T-cell (primary cell): ENCODE measurements around the gene THADA. TPM values are rescaled to one million over a fixed set of nuclear protein-coding genes. Genes with fewer than 3 reads are reported as not detected.

ENCODE experiments used
- ATAC-seq, 4 experiments: fragments of 200-7000 bp in 3 of 4; fragments of 150-1000 bp in 1 of 4; cut with Tn5 transposase; replicated peaks in 1 of 4; 1 replicate in 3 of 4; 2 replicates in 1 of 4; pipeline ENCODE4 v1.10.0; 2021; ENCODE audit warnings: moderate library complexity in 3 of 4, mild to moderate bottlenecking in 2 of 4, moderate number of reproducible peaks in 1 of 4
- CTCF ChIA-PET, 2 donors: fragments of 300-600 bp; sonication (Branson Sonifier 250); formaldehyde crosslinking; loops; one replicate each; lab custom pipeline; 2022; ENCODE audit warnings: antibody characterized with exemption in 2 of 2; lab: Charles Lee
- POLR2A ChIA-PET, 2 donors: fragments of 300-600 bp; sonication (Branson Sonifier 250); formaldehyde crosslinking; loops; one replicate each; lab custom pipeline; 2022; ENCODE audit warnings: antibody characterized with exemption in 2 of 2; lab: Charles Lee
- DNase-seq, 35 experiments: peaks; one replicate each; pipeline versions ENCODE4 v3.0.0 to v3.0.0-alpha.2; 2013 to 2023
- H3K27ac ChIP-seq: one replicate; pipeline ENCODE4 v1.5.1; 2013; ENCODE audit warnings: low read length
- H3K27me3 ChIP-seq, 2 experiments: replicated peaks in 1 of 2; 1 replicate in 1 of 2; 2 replicates in 1 of 2; pipeline versions ENCODE4 v1.6.1 to v1.7.0; 2013; ENCODE audit warnings: low read length in 1 of 2, mixed read lengths in 1 of 2; ENCODE audit not compliant: control insufficient read depth in 2 of 2, insufficient read depth in 2 of 2; ENCODE audit errors: extremely low read depth in 1 of 2
- H3K36me3 ChIP-seq, 2 donors: 1 replicate in 1 of 2; 2 replicates in 1 of 2; pipeline versions ENCODE4 v1.6.1 to v1.7.0; 2013; ENCODE audit warnings: low read length in 1 of 2; ENCODE audit not compliant: control insufficient read depth in 2 of 2, insufficient read depth in 1 of 2; ENCODE audit errors: extremely low read depth in 1 of 2
- H3K4me1 ChIP-seq, 2 experiments: 1 replicate in 1 of 2; 2 replicates in 1 of 2; pipeline versions ENCODE4 v1.6.1 to v1.7.0; 2013; ENCODE audit warnings: low read length in 2 of 2, mixed read lengths in 1 of 2; ENCODE audit not compliant: insufficient read depth in 2 of 2, control insufficient read depth in 1 of 2; ENCODE audit errors: extremely low read depth in 1 of 2
- H3K4me3 ChIP-seq, 2 donors: 1 replicate in 1 of 2; 2 replicates in 1 of 2; pipeline versions ENCODE4 v1.5.1 to v1.7.0; 2013; ENCODE audit warnings: mild to moderate bottlenecking in 2 of 2, low read length in 1 of 2, moderate library complexity in 1 of 2; ENCODE audit not compliant: control insufficient read depth in 1 of 2; ENCODE audit errors: extremely low read depth in 1 of 2
- H3K9me3 ChIP-seq: 2 replicates; pipeline ENCODE4 v1.7.0; 2013
- H3K27ac Mint-ChIP-seq, 2 donors: one replicate each; pipeline ENCODE4 v1.8.0; 2020 to 2021; ENCODE audit warnings: mild to moderate bottlenecking in 2 of 2, mixed read lengths in 2 of 2
- H3K27me3 Mint-ChIP-seq, 2 donors: one replicate each; pipeline ENCODE4 v1.8.0; 2021 to 2022; ENCODE audit warnings: mixed read lengths in 2 of 2
- H3K36me3 Mint-ChIP-seq: one replicate; pipeline ENCODE4 v1.8.0; 2021; ENCODE audit warnings: mixed read lengths
- H3K4me1 Mint-ChIP-seq, 3 donors: one replicate each; pipeline ENCODE4 v1.8.0; 2020 to 2022; ENCODE audit warnings: mixed read lengths in 3 of 3, mild to moderate bottlenecking in 1 of 3
- H3K4me3 Mint-ChIP-seq, 3 donors: one replicate each; pipeline ENCODE4 v1.8.0; 2020 to 2022; ENCODE audit warnings: mild to moderate bottlenecking in 3 of 3, mixed read lengths in 3 of 3, moderate library complexity in 3 of 3
- H3K9me3 Mint-ChIP-seq, 3 donors: one replicate each; pipeline ENCODE4 v1.8.0; 2020 to 2022; ENCODE audit warnings: mixed read lengths in 3 of 3
- WGBS: methylation state at CpG from one replicate; pipeline ENCODE4 v1.1.5; 2013; ENCODE audit warnings: missing lambda C conversion rate; ENCODE audit not compliant: insufficient coverage; 5-methylcytosine and 5-hydroxymethylcytosine counted together
- total RNA-seq, 35 experiments: library from RNA in 6 of 35; stranded (reverse) in 6 of 35; fragments of 120-200 nt in 1 of 35; gene quantifications; one replicate each; pipeline versions ENCODE4 v1.2.1 to v1.2.4 and lab custom pipeline; 2013 to 2026

Gene THADA
- total RNA-seq, 5 donors from 2014 or later (not counting 1 experiment from before 2014, with no cell fraction given), result 36.4 to 50.5 (median 40.6) TPM

DNA sequence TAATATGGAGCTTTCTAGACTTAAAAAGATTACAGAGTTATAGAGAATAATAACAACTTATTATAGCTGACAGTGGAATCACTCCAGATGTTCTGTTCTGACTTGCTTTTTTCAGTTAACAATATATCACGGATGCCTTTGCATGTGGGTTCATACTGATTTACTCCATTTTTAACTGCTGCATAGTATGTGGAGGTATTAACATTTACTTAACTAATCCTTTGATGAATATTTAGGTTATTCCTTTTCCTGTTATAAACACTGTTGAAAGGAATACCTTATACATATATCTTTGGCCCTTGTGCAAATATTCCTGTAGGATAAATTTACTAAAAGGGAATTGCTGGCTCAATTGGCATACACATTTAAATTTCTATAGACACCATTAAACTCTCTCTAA lies 336.3 kb downstream of the THADA start:
- Histone ChIP-seq H3K4me1 (no peaks in the 10 kb centered on the region), H3K27me3 (no peaks in the 10 kb centered on the region), H3K9me3 (no peaks in the 10 kb centered on the region), H3K4me3 (no peak overlapping the region), H3K27ac (no peak overlapping the region), H3K36me3 (peaks cover 11 to 31% of the 10 kb centered on the region in 2 donors)
- H3K9me3 Mint-ChIP-seq, result no peaks in the 10 kb centered on the region
- WGBS, result no CpG with 5 or more reads among the region's 1 CpG
- no peaks in the 10 kb centered on the region for H3K27me3 Mint-ChIP-seq
- H3K4me1 Mint-ChIP-seq, result no peaks in the 10 kb centered on the region
- ATAC-seq (no peak), DNase-seq (no peak)
- no peak overlapping the region for H3K27ac Mint-ChIP-seq
- H3K36me3 Mint-ChIP-seq, result peaks cover 25% of the 10 kb centered on the region
- ChIA-PET POLR2A (interaction anchor here (0.5 to 0.7 kb wide), 2 partner anchors 13 to 317 kb away, joined by 3 to 5 read pairs; no protein-coding TSS in a partner anchor), CTCF (interaction anchor here in 1 of 2 donors (0.6 kb wide), 1 partner anchor 12 kb away, joined by 8 read pairs; no protein-coding TSS in a partner anchor)
- no peak overlapping the region for H3K4me3 Mint-ChIP-seq

DNA sequence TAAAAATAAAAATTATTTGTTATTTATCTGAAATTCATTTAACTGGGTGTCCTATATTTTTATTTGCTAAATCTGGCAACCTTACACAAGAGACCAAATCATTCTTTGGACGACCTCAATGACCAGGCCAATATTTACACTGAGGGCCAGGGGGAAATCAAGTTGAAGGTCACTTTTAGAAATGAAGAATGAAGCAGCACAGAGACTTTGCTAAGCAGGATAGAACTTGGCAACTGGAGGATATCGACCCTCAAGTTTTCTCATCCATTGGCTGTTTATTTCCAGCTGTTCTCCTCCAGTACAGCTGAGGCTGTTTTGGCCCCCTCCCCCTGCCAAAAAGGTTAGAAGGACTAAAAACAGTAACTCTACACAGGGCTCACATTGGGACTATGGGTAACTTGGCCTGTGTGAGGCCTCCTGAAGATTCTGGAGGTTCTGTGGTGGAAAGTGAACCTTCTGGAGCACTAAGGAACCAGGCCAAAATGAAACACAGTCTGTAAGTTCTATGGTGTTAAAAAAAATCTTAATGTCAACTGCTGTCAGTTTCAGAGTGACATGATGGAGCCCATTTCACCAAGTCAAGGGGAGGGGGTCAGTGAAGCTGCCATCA lies 337.2 kb downstream of the THADA start:
- CTCF ChIA-PET, result no interaction called here
- Histone ChIP-seq H3K36me3 (peaks cover 11 to 38% of the 10 kb centered on the region in 2 donors), H3K4me1 (no peaks in the 10 kb centered on the region), H3K27me3 (no peaks in the 10 kb centered on the region), H3K27ac (no peak overlapping the region), H3K9me3 (no peaks in the 10 kb centered on the region), H3K4me3 (no peak overlapping the region)
- Mint-ChIP-seq H3K27me3 (no peaks in the 10 kb centered on the region), H3K27ac (no peak overlapping the region), H3K36me3 (peaks cover 24% of the 10 kb centered on the region), H3K9me3 (no peaks in the 10 kb centered on the region), H3K4me3 (no peak overlapping the region), H3K4me1 (no peaks in the 10 kb centered on the region)
- ATAC-seq (no peak), DNase-seq (no peak)
- WGBS, result 100% methylated on average over 1 of the region's 2 CpGs
- POLR2A ChIA-PET, result no interaction called here

DNA sequence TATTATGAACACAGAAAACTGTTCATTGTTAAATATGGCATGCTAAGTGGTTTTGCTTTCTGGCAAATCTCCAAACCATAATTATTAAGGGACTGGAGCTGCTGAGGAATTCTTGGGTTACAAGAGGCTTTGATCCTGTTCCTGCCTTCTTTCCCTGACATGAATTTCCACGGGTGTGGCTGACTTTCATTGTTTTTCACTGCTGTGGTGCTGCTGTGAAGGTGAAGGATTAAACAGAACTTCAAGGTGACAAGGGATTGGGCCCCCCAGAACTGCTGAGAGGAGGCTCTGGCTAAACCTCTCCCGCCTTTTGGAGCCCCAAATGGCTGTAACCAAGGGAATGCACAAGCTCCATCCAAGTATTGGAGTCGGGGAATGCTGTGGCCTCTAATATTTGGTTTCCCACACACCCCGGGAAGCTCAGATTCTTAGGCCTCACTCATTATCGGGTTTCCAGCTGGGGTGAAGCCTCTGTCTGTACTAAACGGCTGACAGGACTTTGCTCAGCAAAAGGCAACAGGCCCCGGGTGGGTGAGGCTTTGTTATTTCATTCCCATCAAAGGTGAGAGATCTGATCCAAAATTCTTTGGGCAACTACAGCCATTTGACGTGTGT lies 340.4 kb downstream of the THADA start:
- POLR2A ChIA-PET, result no interaction called here
- no peak for ATAC-seq
- no peak overlapping the region for H3K27ac ChIP-seq
- H3K4me1 ChIP-seq, result no peaks in the 10 kb centered on the region
- 85% methylated on average over 5 of the region's 8 CpGs for WGBS
- H3K27ac Mint-ChIP-seq, result no peak overlapping the region
- no peak for DNase-seq
- no peak overlapping the region for H3K4me3 ChIP-seq
- CTCF ChIA-PET, result no interaction called here
- no peaks in the 10 kb centered on the region for H3K27me3 ChIP-seq
- H3K36me3 ChIP-seq, result peaks cover 11 to 38% of the 10 kb centered on the region in 2 donors
- no peaks in the 10 kb centered on the region for H3K9me3 Mint-ChIP-seq
- no peaks in the 10 kb centered on the region for H3K4me1 Mint-ChIP-seq
- no peaks in the 10 kb centered on the region for H3K27me3 Mint-ChIP-seq
- no peaks in the 10 kb centered on the region for H3K9me3 ChIP-seq
- H3K4me3 Mint-ChIP-seq, result no peak overlapping the region
- H3K36me3 Mint-ChIP-seq, result peaks cover 17% of the 10 kb centered on the region

DNA sequence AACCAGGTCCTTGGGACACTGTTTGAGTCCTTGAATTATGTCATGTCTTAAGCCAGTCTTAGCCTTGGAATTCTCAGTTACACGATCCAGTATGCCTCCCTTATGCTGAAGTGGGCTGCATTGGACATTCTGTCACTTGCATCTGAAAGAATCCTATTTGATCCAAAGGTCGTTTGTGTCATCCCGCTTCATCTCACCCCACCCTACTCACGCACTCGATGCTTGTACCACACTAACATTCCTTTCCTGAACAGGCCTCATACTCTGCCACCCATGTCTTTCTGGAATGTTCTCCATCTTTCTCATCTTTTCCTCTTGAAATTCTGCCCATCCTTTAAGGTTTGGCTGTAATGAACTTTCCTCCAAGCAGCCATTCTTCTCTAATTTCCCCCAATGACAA lies 341.5 kb downstream of the THADA start:
- CTCF ChIA-PET, result no interaction called here
- H3K36me3 ChIP-seq, result peaks cover 11 to 38% of the 10 kb centered on the region in 2 donors
- no peak for DNase-seq
- peaks cover 23% of the 10 kb centered on the region for H3K36me3 Mint-ChIP-seq
- H3K27ac ChIP-seq, result no peak overlapping the region
- no peak overlapping the region for H3K4me3 Mint-ChIP-seq
- 96% methylated on average over 5 of the region's 5 CpGs for WGBS
- no peak overlapping the region for H3K27ac Mint-ChIP-seq
- no peak for ATAC-seq
- no peaks in the 10 kb centered on the region for H3K27me3 Mint-ChIP-seq
- no peak overlapping the region for H3K4me3 ChIP-seq
- H3K9me3 Mint-ChIP-seq, result no peaks in the 10 kb centered on the region
- no peaks in the 10 kb centered on the region for H3K9me3 ChIP-seq
- no peaks in the 10 kb centered on the region for H3K27me3 ChIP-seq
- H3K4me1 Mint-ChIP-seq, result no peaks in the 10 kb centered on the region
- H3K4me1 ChIP-seq, result no peaks in the 10 kb centered on the region
- POLR2A ChIA-PET, result no interaction called here

DNA sequence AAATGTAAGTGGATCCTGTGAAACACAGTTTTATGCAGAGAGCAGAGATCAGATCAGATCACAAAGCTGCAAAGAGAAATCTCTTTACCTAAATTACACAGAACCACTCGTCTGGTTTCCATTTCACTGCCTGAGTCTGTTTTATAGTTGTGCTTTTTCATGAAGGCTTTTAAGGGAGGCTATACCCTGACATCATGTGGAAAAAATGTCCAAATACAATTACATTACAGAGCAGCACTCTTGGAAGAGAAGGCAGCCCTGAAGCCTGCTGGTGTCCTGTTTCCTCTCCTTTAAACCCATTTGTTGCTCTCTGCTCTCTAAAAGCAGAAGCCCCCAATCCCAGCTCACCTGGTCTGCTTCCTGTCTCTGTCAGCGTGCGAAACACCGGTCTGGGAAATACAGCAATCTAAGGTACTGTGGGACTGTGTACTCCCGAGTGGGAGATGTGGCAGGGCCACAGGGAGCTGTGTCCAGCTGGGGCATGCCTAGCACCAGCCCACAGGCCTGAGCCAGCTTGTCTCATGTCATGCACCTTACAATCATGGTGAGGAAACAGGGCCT lies 344.6 kb downstream of the THADA start:
- peaks cover 0 to 5% (median 0%) of the 10 kb centered on the region in 3 donors for H3K4me1 Mint-ChIP-seq
- ChIA-PET POLR2A (interaction anchor here in 1 of 2 donors (0.5 kb wide), 1 partner anchor 78 kb away, joined by 4 read pairs; no protein-coding TSS in a partner anchor), CTCF (no interaction called here)
- H3K36me3 Mint-ChIP-seq, result peaks cover 25% of the 10 kb centered on the region
- Histone ChIP-seq H3K36me3 (peaks cover 12 to 21% of the 10 kb centered on the region in 2 donors), H3K9me3 (no peaks in the 10 kb centered on the region), H3K27me3 (no peaks in the 10 kb centered on the region), H3K4me1 (no peaks in the 10 kb centered on the region), H3K27ac (no peak overlapping the region), H3K4me3 (no peak overlapping the region)
- whole genome bisulfite sequencing, result 77% methylated on average over 4 of the region's 5 CpGs
- ATAC-seq, result no peak
- DNase-seq, result no peak
- H3K27me3 Mint-ChIP-seq, result no peaks in the 10 kb centered on the region
- no peak overlapping the region for H3K4me3 Mint-ChIP-seq
- no peaks in the 10 kb centered on the region for H3K9me3 Mint-ChIP-seq
- no peak overlapping the region for H3K27ac Mint-ChIP-seq

DNA sequence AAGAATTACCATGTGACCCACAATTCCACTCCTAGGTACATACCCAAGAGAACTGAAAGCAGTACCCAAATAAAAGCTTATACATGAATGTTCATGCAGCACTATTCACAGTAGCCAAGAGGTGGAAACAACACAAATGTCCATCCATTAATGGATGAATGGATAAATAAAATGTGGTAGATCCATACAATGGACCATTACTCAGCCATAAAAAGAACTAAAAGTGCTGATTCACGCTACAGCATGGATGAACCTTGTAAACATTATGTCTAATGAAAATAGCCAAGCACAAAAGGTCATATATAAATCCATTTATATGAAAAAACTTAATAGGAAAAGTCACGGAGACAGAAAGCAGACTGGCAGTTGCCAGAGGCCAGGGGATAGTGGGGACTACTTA lies 345.8 kb downstream of the THADA start:
- POLR2A ChIA-PET, result no interaction called here
- CTCF ChIA-PET, result interaction anchor here in 1 of 2 donors (0.6 kb wide), 2 partner anchors 198 to 336 kb away, joined by 4 to 5 read pairs; no protein-coding TSS in a partner anchor

More for the DNA sequence above, 345.8 kb downstream of the THADA start:
- WGBS, result no CpG with 5 or more reads among the region's 2 CpGs
- H3K9me3 ChIP-seq, result no peaks in the 10 kb centered on the region
- Mint-ChIP-seq H3K9me3 (no peaks in the 10 kb centered on the region), H3K36me3 (peaks cover 31% of the 10 kb centered on the region), H3K27me3 (no peaks in the 10 kb centered on the region), H3K27ac (no peak overlapping the region), H3K4me1 (peaks cover 0 to 5% (median 0%) of the 10 kb centered on the region in 3 donors), H3K4me3 (no peak overlapping the region)
- no peaks in the 10 kb centered on the region for H3K27me3 ChIP-seq
- ATAC-seq, result no peak
- DNase-seq, result no peak
- H3K4me3 ChIP-seq, result no peak overlapping the region
- no peaks in the 10 kb centered on the region for H3K4me1 ChIP-seq
- peaks cover 5 to 14% of the 10 kb centered on the region in 2 donors for H3K36me3 ChIP-seq
- no peak overlapping the region for H3K27ac ChIP-seq
